ENCODE results near the gene C5orf34.

DNA sequence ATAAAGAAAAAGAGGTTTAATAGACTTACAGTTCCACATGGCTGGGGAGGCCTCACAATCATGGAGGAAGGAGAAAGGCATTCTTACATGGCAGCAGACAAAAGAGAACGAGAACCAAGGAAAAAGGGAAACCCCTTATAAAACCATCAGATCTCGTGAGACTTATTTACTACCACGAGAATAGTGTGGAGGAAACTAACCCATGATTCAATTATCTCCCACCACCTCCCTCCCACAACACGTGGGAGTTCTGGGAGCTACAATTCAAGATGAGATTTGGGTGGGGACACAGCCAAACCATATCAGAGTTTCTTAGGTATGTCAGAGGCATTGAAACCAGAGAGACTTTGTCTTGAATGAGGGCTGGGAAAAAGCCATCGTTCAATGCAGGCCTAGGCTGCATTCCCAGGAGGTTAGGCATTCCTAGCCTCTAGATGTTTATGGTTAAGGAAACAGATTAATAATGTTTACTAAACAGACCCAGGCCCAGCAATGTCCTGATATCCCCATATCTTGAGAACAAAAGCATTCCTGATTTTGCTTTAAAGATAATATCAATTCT lies 49.4 kb upstream of the C5orf34 start:
- TF ChIP-seq POLR2A (IDR thresholded peaks at IDR 0.05) = no peak
- TF ChIP-seq, protein P1, sequence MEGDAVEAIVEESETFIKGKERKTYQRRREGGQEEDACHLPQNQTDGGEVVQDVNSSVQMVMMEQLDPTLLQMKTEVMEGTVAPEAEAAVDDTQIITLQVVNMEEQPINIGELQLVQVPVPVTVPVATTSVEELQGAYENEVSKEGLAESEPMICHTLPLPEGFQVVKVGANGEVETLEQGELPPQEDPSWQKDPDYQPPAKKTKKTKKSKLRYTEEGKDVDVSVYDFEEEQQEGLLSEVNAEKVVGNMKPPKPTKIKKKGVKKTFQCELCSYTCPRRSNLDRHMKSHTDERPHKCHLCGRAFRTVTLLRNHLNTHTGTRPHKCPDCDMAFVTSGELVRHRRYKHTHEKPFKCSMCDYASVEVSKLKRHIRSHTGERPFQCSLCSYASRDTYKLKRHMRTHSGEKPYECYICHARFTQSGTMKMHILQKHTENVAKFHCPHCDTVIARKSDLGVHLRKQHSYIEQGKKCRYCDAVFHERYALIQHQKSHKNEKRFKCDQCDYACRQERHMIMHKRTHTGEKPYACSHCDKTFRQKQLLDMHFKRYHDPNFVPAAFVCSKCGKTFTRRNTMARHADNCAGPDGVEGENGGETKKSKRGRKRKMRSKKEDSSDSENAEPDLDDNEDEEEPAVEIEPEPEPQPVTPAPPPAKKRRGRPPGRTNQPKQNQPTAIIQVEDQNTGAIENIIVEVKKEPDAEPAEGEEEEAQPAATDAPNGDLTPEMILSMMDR (IDR thresholded peaks at IDR 0.05) = no peak
